H1 (cell line): Measurements from ENCODE around the gene ARMC7.

ENCODE experiments used
- ASH2L ChIP-seq: fragments of 200-600, 300-600 bp; sonication (generic); IDR thresholded peaks from one replicate; pipeline ENCODE4 v1.7.1; 2017; ENCODE audit warnings: low read length
- CEBPB ChIP-seq: IDR thresholded peaks from 2 replicates; pipeline ENCODE4 v1.6.1; 2012; ENCODE audit warnings: low read depth, low read length
- CHD1 ChIP-seq: IDR thresholded peaks from 2 replicates; pipeline ENCODE4 v1.6.1; 2012; ENCODE audit warnings: low read depth, low read length, improper control_type of control experiment
- CTCF ChIP-seq, 3 experiments: IDR thresholded peaks; 1 replicate in 2 of 3; 2 replicates in 1 of 3; pipeline versions ENCODE4 v1.5.1 to v1.6.1; 2011; ENCODE audit warnings: low read length in 3 of 3, mild to moderate bottlenecking in 3 of 3, inconsistent platforms in 2 of 3, low read depth in 1 of 3, moderate library complexity in 1 of 3; ENCODE audit not compliant: insufficient read depth in 1 of 3; ENCODE audit errors: control extremely low read depth in 1 of 3
- EZH2 ChIP-seq: fragments of 200-600 bp; sonication (generic); IDR thresholded peaks from 2 replicates; pipeline ENCODE4 v1.7.1; 2012; ENCODE audit warnings: low read depth, mild to moderate bottlenecking, moderate library complexity, low read length, inconsistent platforms; ENCODE audit not compliant: severe bottlenecking
- GTF2F1 ChIP-seq: IDR thresholded peaks from 2 replicates; pipeline ENCODE4 v1.6.1; 2012; ENCODE audit warnings: low read depth, low read length, improper control_type of control experiment, borderline replicate concordance
- JUND ChIP-seq: IDR thresholded peaks from 2 replicates; pipeline ENCODE4 v1.6.1; 2011; ENCODE audit warnings: mild to moderate bottlenecking, improper control_type of control experiment, low read length
- POLR2A ChIP-seq, 2 experiments: IDR thresholded peaks; 1 replicate in 1 of 2; 2 replicates in 1 of 2; pipeline ENCODE4 v1.6.1; 2011; ENCODE audit warnings: low read depth in 2 of 2, low read length in 2 of 2, mild to moderate bottlenecking in 2 of 2; ENCODE audit errors: control extremely low read depth in 1 of 2
- RAD21 ChIP-seq, 2 experiments: IDR thresholded peaks in 1 of 2; conservative IDR thresholded peaks in 1 of 2; 2 replicates each; pipeline ENCODE4 v1.6.1; 2011; ENCODE audit warnings: low read depth in 2 of 2, low read length in 2 of 2, improper control_type of control experiment in 1 of 2, inconsistent platforms in 1 of 2, mild to moderate bottlenecking in 1 of 2, moderate library complexity in 1 of 2
- RFX5 ChIP-seq: IDR thresholded peaks from 2 replicates; pipeline ENCODE4 v1.6.1; 2011; ENCODE audit warnings: low read depth, low read length, improper control_type of control experiment, borderline replicate concordance
- SAP30 ChIP-seq: fragments of 300-600 bp; sonication (generic); IDR thresholded peaks from 2 replicates; pipeline ENCODE4 v1.7.1; 2012; ENCODE audit warnings: low read length, moderate library complexity, mild to moderate bottlenecking, inconsistent platforms; ENCODE audit not compliant: insufficient read depth, insufficient replicate concordance
- SIRT6 ChIP-seq: IDR thresholded peaks from one replicate; pipeline ENCODE4 v1.7.1; 2012; ENCODE audit warnings: low read length, inconsistent platforms

GRCh38 chr17:75093548-75094158, 16.1 kb upstream of the ARMC7 start:
- TF ChIP-seq CTCF (IDR thresholded peaks at IDR 0.05; ENCODE audit: control extremely low read depth in 1 of 3, insufficient read depth in 1 of 3, low read depth in 1 of 3, low read length in 3 of 3) (no peak), ASH2L (no peak), GTF2F1 (no peak), SAP30 (no peak), EZH2 (no peak), RFX5 (no peak), CEBPB (no peak), JUND (no peak), RAD21 (IDR thresholded peaks at IDR 0.05 in 1 of 2, conservative IDR thresholded peaks at IDR 0.05 in 1 of 2; ENCODE audit: low read depth in 2 of 2, low read length in 2 of 2) (no peak), CHD1 (no peak), POLR2A (IDR thresholded peaks at IDR 0.05; ENCODE audit: control extremely low read depth in 1 of 2, low read depth in 2 of 2, low read length in 2 of 2) (no peak), SIRT6 (no peak)
